Fibroblast of the aortic adventitia (primary cell): Measurements from ENCODE around the gene ZNF343. TPM values are rescaled to one million over a fixed set of nuclear protein-coding genes. Genes with fewer than 3 reads are reported as not detected.

Experiments used
- DNase-seq: peaks from one replicate; pipeline ENCODE4 v3.0.0-alpha.2; 2010; ENCODE audit warnings: low read depth
- H3K4me3 ChIP-seq: 2 replicates; pipeline ENCODE4 v1.5.1; 2011; ENCODE audit warnings: low read depth, mild to moderate bottlenecking, control low read depth, low read length, moderate library complexity
- small RNA-seq: library from RNA; depleted of rRNA; stranded (forward); fragments of <200 nt; gene quantifications from one replicate; pipeline ENCODE3, GENCODE V24; 2012
- total RNA-seq: library from RNA; depleted of rRNA; stranded (reverse); fragments of >200 nt; gene quantifications from 2 replicates; pipeline ENCODE4 v1.2.3, GENCODE V29; 2012; ENCODE audit warnings: low replicate concordance
- TF ChIP-seq, protein P1 (sequence below): IDR thresholded peaks from 2 replicates; pipeline ENCODE4 v1.5.1; 2011; ENCODE audit warnings: mild to moderate bottlenecking, low read length, control low read depth, inconsistent platforms; ENCODE audit not compliant: insufficient read depth

ZNF343 gene
- total RNA-seq, 1 donor: 9.7 TPM

DNA sequence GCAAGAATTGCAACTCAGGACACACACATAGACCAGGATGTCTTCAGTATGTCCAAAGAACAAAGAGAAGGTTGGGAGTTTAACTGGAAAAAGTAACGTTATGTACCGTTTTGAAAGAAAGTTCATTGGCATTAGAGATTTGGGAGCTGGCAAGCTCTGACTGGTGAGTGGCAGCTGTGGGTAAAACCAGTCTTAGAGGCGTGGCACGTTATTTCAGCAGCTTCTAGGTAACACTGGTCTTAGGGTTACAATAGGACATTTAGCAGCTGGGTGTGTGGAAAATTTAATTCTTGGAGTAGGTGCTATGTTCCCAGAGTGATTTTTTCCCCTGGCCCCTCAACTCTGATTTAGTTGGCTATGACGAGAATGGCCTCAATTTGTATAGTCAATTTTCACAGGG is 57.3 kb downstream of the ZNF343 start:
- no peak for DNase-seq
- TF ChIP-seq, protein P1, sequence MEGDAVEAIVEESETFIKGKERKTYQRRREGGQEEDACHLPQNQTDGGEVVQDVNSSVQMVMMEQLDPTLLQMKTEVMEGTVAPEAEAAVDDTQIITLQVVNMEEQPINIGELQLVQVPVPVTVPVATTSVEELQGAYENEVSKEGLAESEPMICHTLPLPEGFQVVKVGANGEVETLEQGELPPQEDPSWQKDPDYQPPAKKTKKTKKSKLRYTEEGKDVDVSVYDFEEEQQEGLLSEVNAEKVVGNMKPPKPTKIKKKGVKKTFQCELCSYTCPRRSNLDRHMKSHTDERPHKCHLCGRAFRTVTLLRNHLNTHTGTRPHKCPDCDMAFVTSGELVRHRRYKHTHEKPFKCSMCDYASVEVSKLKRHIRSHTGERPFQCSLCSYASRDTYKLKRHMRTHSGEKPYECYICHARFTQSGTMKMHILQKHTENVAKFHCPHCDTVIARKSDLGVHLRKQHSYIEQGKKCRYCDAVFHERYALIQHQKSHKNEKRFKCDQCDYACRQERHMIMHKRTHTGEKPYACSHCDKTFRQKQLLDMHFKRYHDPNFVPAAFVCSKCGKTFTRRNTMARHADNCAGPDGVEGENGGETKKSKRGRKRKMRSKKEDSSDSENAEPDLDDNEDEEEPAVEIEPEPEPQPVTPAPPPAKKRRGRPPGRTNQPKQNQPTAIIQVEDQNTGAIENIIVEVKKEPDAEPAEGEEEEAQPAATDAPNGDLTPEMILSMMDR: no peak
- H3K4me3 ChIP-seq: no peak overlapping the region

DNA sequence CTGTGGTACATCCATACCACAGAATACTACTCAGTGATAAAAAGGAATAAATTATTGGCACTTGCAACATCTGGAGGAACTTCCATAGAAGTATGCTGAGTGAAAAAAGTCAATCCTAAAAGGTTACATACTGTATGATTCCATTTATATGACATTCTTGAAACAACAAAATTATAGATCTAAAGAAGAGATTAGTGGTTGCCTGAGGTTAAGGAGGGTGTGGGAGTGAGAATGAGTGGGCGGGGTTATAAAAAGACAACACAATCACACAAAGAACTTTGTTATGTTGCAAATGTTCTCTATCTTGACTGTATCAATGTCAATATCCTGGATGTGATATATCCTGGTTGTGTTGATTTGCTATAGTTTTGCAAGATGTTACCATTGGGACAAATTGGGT is 59.3 kb downstream of the ZNF343 start:
- no peak for DNase-seq
- no peak overlapping the region for H3K4me3 ChIP-seq
- TF ChIP-seq, protein P1: no peak

DNA sequence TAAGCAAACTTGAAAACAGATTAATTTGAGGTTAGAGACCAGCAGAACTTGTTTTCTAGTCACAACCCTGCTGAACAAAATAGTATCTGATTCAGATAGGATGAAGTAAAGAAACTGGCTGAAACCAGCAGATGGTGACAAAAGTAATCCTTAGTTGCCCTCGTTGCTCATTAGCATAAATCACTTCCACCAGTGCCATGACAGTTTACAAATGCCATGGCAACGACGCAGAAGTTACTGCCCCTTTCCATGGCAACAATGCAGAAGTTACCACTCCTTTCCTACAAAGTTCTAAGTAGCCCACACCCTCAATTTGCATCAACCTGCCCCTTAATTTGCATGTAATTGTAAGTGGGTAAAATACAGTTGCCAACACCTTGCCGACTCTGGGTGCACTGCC is 61.9 kb downstream of the ZNF343 start:
- H3K4me3 ChIP-seq: no peak overlapping the region
- DNase-seq: no peak
- TF ChIP-seq, protein P1: no peak

Small RNA genes within 50 kb of the gene (small RNA-seq; reads per million reads assigned to genes)
- gene RF00019: not detected

Other genes with a start within 250 kb of the ZNF343 start
- gene TGM3, start 212.9 kb downstream of the ZNF343 start, total RNA-seq: 0.08 TPM in 1 of 2 replicates, not detected in the other
- gene TGM6, start 128.0 kb downstream of the ZNF343 start, total RNA-seq: not detected in 2 replicates
- gene SNRPB, start 38.1 kb downstream of the ZNF343 start, total RNA-seq: 47.6 and 86.5 TPM in 2 replicates
- not detected in 2 replicates for gene TMC2, start 27.7 kb upstream of the ZNF343 start, total RNA-seq
- gene NOP56, start 143.7 kb upstream of the ZNF343 start, total RNA-seq: 106 and 263 TPM in 2 replicates
- 64.3 and 71.3 TPM in 2 replicates for gene IDH3B, start 155.3 kb upstream of the ZNF343 start, total RNA-seq
- gene EBF4, start 183.9 kb upstream of the ZNF343 start, total RNA-seq: 0.09 and 2.6 TPM in 2 replicates